GM23248 (cell line): Measurements from ENCODE around the gene CHST12. TPM values are rescaled to one million over a fixed set of nuclear protein-coding genes. Genes with fewer than 3 reads are reported as not detected.

Experiments
- DNase-seq: peaks from one replicate; pipeline ENCODE4 v3.0.0-alpha.2; 2015
- H2AFZ ChIP-seq: fragments of 200-600 bp; sonication (generic); 2 replicates; pipeline ENCODE4 v1.6.1; 2016; ENCODE audit warnings: antibody characterized with exemption
- H3F3A ChIP-seq: fragments of 200-600 bp; sonication (generic); 2 replicates; pipeline ENCODE4 v1.6.1; 2016; ENCODE audit warnings: mild to moderate bottlenecking, antibody characterized with exemption, mixed run types; ENCODE audit not compliant: insufficient read depth
- H3K27ac ChIP-seq: fragments of 200-600 bp; sonication (generic); 2 replicates; pipeline ENCODE4 v1.5.1; 2016; ENCODE audit warnings: mild to moderate bottlenecking
- H3K27me3 ChIP-seq: fragments of 200-600 bp; sonication (generic); replicated peaks from 2 replicates; pipeline ENCODE4 v1.6.1; 2016; ENCODE audit warnings: mild to moderate bottlenecking; ENCODE audit not compliant: insufficient read depth
- H3K36me3 ChIP-seq: fragments of 200-600 bp; sonication (generic); 2 replicates; pipeline ENCODE4 v1.6.1; 2016; ENCODE audit warnings: low read depth, mild to moderate bottlenecking
- H3K4me1 ChIP-seq: fragments of 200-600 bp; sonication (generic); 2 replicates; pipeline ENCODE4 v1.6.1; 2016; ENCODE audit warnings: mild to moderate bottlenecking; ENCODE audit not compliant: insufficient read depth
- H3K4me2 ChIP-seq: fragments of 200-600 bp; sonication (generic); one replicate; pipeline ENCODE4 v1.6.1; 2016; ENCODE audit warnings: mild to moderate bottlenecking; ENCODE audit not compliant: unreplicated experiment
- H3K4me3 ChIP-seq: fragments of 200-600 bp; sonication (generic); 2 replicates; pipeline ENCODE4 v1.5.1; 2016; ENCODE audit warnings: mild to moderate bottlenecking
- H3K79me2 ChIP-seq: fragments of 200-600 bp; sonication (generic); 2 replicates; pipeline ENCODE4 v1.6.1; 2016; ENCODE audit warnings: mild to moderate bottlenecking; ENCODE audit not compliant: insufficient read depth
- H3K9ac ChIP-seq: fragments of 200-600 bp; sonication (generic); 2 replicates; pipeline ENCODE4 v1.6.1; 2016; ENCODE audit warnings: mild to moderate bottlenecking
- H3K9me2 ChIP-seq: fragments of 200-600 bp; sonication (generic); 2 replicates; pipeline ENCODE4 v1.6.1; 2016; ENCODE audit warnings: mixed run types, mild to moderate bottlenecking, moderate library complexity; ENCODE audit not compliant: insufficient read depth
- H3K9me3 ChIP-seq: fragments of 200-600 bp; sonication (generic); one replicate; pipeline ENCODE4 v1.6.1; 2017; ENCODE audit warnings: low read depth
- H4K20me1 ChIP-seq: fragments of 200-600 bp; sonication (generic); 2 replicates; pipeline ENCODE4 v1.6.0; 2016; ENCODE audit not compliant: insufficient read depth
- EZH2 ChIP-seq: fragments of 200-600 bp; sonication (generic); IDR thresholded peaks from 2 replicates; pipeline ENCODE4 v1.6.1; 2018; ENCODE audit warnings: antibody characterized with exemption, mild to moderate bottlenecking; ENCODE audit not compliant: insufficient read depth, poor library complexity, severe bottlenecking
- EZH2phosphoT487 ChIP-seq: fragments of 200-600 bp; sonication (generic); IDR thresholded peaks from 2 replicates; pipeline ENCODE4 v1.6.1; 2018; ENCODE audit warnings: antibody characterized with exemption, moderate library complexity, mild to moderate bottlenecking, low read depth; ENCODE audit not compliant: insufficient read depth
- WGBS, 2 experiments: methylation state at CpG; one replicate each; pipeline ENCODE4 v1.1.6; 2015 to 2017; ENCODE audit warnings: low lambda C conversion rate in 2 of 2, low coverage in 1 of 2; ENCODE audit errors: missing lambda C conversion rate in 2 of 2; 5-methylcytosine and 5-hydroxymethylcytosine counted together
- in situ Hi-C: fragments of 300-500 bp; cut with MboI; formaldehyde crosslinking; loops from 2 replicates; pipeline ENCODE4 v1.15.0; 2020
- polyA plus RNA-seq: library from polyadenylated mRNA; unstranded; fragments of >200 nt; fragmentation: Nextera tagmentation; extraction: Ambion mirVana; gene quantifications from 2 replicates; pipeline ENCODE4 v1.2.1, GENCODE V29; 2016
- total RNA-seq: library from RNA; depleted of rRNA; stranded (reverse); fragments of >200 nt; shearing (Covaris generic); gene quantifications from 2 replicates; pipeline ENCODE4 v1.2.3, GENCODE V29; 2014

CHST12 gene
- total and polyA plus RNA-seq, 2 experiments from 2014 or later: 10.6 to 33.7 TPM

DNA sequence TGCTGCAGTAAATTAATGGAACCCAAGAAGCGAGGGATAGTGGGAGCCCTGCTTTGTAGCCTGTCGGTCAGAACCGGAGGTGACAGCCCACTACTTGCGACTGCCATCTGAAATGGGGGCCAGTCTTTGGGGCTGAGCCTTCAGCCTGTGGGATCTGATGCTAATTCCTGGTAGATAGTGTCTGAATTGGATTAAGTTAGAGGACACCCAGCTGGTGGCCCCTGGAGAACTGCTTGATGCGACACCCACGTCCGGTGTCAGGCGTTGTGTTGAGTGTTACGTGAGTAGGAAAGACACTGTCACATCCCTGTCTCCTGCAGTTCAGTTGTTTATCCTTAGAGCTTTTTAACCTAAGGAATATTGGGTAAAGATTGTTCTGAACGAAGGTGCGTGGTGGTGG is 43.8 kb upstream of the CHST12 start:
- Histone ChIP-seq H3K27ac (no peak overlapping the region), H3K79me2 (peaks cover 97% of the 10 kb centered on the region), H3K9me3 (no peaks in the 10 kb centered on the region), H3K4me2 (no peak overlapping the region), H3K4me3 (no peak overlapping the region), H3K4me1 (peaks cover 8% of the 10 kb centered on the region), H4K20me1 (peaks cover 20% of the 10 kb centered on the region), H2AFZ (no peak overlapping the region), H3K36me3 (peaks cover 57% of the 10 kb centered on the region), H3F3A (0 out of 2 replicates have a peak, but pooled peaks cover 7% of the 10 kb centered on the region), H3K9me2 (no peaks in the 10 kb centered on the region), H3K9ac (no peak overlapping the region), H3K27me3 (no peaks in the 10 kb centered on the region)
- no peak for TF ChIP-seq EZH2phosphoT487
- TF ChIP-seq EZH2: no peak
- in situ Hi-C loops: no loop called here
- 82 to 85% methylated on average over 11 of the region's 11 CpGs for WGBS, 2 experiments
- DNase-seq: no peak

DNA sequence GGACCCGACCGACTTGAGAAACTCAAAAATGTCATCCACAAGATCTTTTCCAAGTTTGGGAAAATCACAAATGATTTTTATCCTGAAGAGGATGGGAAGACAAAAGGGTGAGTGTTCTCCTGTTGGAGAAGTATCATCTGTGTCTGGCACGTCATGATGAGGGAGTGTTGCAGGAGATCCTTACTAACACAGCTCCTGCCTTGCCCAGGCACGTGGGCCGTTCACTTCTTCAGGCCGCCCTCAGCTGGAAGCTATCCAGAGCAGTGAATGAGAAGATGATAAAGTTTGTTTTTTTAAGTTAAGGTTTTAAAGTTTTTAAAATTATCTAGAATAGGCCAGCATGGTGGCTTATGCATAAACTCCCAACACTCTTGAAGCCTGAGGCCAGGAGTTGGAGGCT is 42.6 kb upstream of the CHST12 start:
- Histone ChIP-seq H3K4me1 (peaks cover 8% of the 10 kb centered on the region), H3K27me3 (no peaks in the 10 kb centered on the region), H3K27ac (peak overlapping the region; percentile 0; the same call in 1 of the 2 replicates), H3K79me2 (peaks cover 99% of the 10 kb centered on the region), H3K9ac (peak overlapping the region; percentile 17; the same call in 1 of the 2 replicates), H2AFZ (no peak overlapping the region), H4K20me1 (peaks cover 20% of the 10 kb centered on the region), H3K4me3 (no peak overlapping the region), H3K9me2 (no peaks in the 10 kb centered on the region), H3F3A (0 out of 2 replicates have a peak, but pooled peaks cover 7% of the 10 kb centered on the region), H3K9me3 (no peaks in the 10 kb centered on the region), H3K4me2 (no peak overlapping the region), H3K36me3 (peaks cover 67% of the 10 kb centered on the region)
- peak; percentile 42 for DNase-seq
- in situ Hi-C loops: no loop called here
- TF ChIP-seq EZH2phosphoT487 (no peak), EZH2 (no peak)
- WGBS, 2 experiments: 76 to 80% methylated on average over 6 of the region's 6 CpGs

DNA sequence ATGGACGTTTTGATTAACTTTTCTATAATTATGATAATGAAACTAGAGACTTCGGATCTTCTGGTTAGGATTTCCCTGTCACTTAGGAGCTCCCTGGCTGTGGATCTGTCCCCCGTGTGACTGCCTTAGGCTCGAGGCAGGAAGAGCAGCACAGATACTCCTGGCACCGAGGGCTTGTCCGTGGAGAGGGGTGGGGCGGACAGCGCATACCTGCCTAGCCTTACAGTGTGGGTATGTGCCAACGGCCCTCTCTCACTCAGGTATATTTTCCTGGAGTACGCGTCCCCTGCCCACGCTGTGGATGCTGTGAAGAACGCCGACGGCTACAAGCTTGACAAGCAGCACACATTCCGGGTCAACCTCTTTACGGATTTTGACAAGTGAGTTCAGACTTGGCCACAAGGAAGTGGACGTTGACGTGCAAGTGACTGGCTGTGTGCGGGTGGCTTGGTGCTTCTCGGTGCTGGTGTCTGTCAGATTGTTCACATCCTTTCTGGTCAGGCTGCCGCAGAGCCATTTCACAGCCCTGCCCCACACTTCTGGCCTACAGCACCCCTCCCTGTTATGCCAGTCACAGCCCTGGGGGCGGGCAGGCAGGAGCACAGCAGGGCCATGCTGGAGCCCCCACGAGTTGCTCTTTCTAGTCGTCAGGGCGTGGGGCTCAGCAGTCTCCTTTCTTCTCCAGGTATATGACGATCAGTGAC is 40.9 kb upstream of the CHST12 start:
- no peak for DNase-seq
- no peaks in the 10 kb centered on the region for H3K27me3 ChIP-seq
- no peaks in the 10 kb centered on the region for H3K9me2 ChIP-seq
- no peak overlapping the region for H3K27ac ChIP-seq
- H3F3A ChIP-seq: 0 out of 2 replicates have a peak, but pooled peaks cover 7% of the 10 kb centered on the region
- in situ Hi-C loops: no loop called here
- H3K9ac ChIP-seq: no peak overlapping the region
- H4K20me1 ChIP-seq: peaks cover 15% of the 10 kb centered on the region
- peaks cover 98% of the 10 kb centered on the region for H3K79me2 ChIP-seq
- H3K4me3 ChIP-seq: no peak overlapping the region
- H3K4me2 ChIP-seq: no peak overlapping the region
- WGBS, 2 experiments: 90% methylated on average over 27 of the region's 27 CpGs
- H3K9me3 ChIP-seq: no peaks in the 10 kb centered on the region
- peaks cover 73% of the 10 kb centered on the region for H3K36me3 ChIP-seq
- H2AFZ ChIP-seq: no peak overlapping the region
- TF ChIP-seq EZH2phosphoT487 (no peak), EZH2 (no peak)
- no peaks in the 10 kb centered on the region; the same call in 1 of the 2 replicates for H3K4me1 ChIP-seq

DNA sequence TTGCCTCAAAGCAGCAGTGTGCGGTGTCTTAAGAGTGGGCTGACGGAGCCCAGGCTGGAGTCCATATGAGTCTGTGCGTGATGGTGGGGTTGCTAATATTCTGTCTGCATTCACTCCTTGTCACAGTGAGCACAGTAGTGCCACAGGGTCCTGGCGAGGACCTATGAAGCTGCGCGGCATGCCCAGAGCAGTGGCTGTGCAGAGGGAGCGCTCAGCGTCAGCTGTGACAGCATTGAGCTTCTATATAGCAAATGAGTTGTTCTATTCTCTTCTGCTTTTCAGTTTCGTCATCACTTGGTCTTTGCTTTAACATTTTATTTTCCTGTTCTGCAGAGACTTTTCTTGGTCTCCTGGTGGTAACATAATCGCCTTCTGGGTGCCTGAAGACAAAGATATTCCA is 34.3 kb upstream of the CHST12 start:
- Histone ChIP-seq H3K9ac (no peak overlapping the region), H3F3A (no peaks in the 10 kb centered on the region), H3K27me3 (no peaks in the 10 kb centered on the region), H3K9me2 (no peaks in the 10 kb centered on the region), H3K27ac (no peak overlapping the region), H4K20me1 (no peaks in the 10 kb centered on the region), H3K4me3 (no peak overlapping the region), H3K79me2 (peaks cover 94% of the 10 kb centered on the region), H3K4me1 (no peaks in the 10 kb centered on the region), H3K36me3 (peaks cover 72% of the 10 kb centered on the region), H3K9me3 (no peaks in the 10 kb centered on the region), H2AFZ (no peak overlapping the region), H3K4me2 (no peak overlapping the region)
- TF ChIP-seq EZH2 (no peak), EZH2phosphoT487 (no peak)
- in situ Hi-C loops: no loop called here
- DNase-seq: no peak
- 96 to 98% methylated on average over 10 of the region's 10 CpGs for WGBS, 2 experiments
